SIG-M5 treated with dmso at 0.1 percent for 504 hours (cell line): ENCODE results near the gene KATNAL1.
"Not testable (repeated sequence)": the region's sequence is repeated elsewhere in the genome, so short reads cannot be mapped to it uniquely, and the experiment has no call there.

Experiments used
- DNase-seq: peaks from one replicate; lab custom pipeline; 2025; ENCODE audit not compliant: unreplicated experiment; lab: John Stamatoyannopoulos, UW

Gene KATNAL1

GRCh38 chr13:30295116-30295515 is 12.2 kb downstream of the KATNAL1 start:
- DNase-seq = no peak

DNA sequence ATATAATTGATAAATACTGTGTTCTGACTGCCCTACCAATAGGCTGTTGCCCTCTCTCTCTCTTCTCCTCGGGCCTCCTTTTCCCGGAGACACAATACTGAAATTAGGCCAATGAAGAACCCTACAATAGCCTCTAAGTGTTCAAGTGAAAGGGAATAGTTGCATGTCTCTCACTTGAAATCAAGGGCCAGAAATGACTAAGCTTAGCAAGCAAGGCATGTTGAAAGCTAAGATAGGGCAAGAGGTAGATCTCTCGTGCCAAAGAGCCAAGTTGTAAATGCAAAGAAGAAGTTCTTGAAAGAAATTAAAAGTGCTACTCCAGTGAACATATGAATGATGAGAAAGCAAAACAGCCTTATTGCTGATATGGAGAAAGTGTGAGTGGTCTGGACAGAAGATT is 13.3 kb downstream of the KATNAL1 start:
- no peak for DNase-seq

- no peak for DNase-seq
Measured at GRCh38 chr13:30292325-30292724, 15.0 kb downstream of the KATNAL1 start.

- no peak for DNase-seq
Measured at GRCh38 chr13:30290812-30291436, 16.4 kb downstream of the KATNAL1 start.

DNA sequence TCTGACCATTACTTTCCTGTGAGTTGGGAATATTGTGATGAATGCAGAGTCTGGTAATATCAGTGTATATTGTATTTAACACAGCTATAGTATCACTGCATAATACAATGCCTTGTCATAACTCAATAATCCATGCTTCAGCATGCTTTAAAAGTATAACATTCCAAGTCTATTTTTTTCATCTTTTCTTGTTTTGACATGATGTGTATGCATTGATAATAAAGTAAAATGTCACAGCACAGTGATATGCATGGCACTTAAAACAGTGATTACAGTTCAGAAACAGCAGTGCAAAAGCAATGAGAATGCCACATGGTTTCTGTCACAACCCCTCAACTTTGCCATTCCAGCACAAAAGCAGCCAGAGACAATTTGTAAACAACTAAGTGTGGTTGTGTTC is 17.8 kb downstream of the KATNAL1 start:
- no peak for DNase-seq

GRCh38 chr13:30286059-30286458 is 21.3 kb downstream of the KATNAL1 start:
- not testable (repeated sequence) for DNase-seq

- no peak for DNase-seq
Measured at GRCh38 chr13:30276178-30276577, 31.2 kb downstream of the KATNAL1 start.

- DNase-seq = no peak
Measured at GRCh38 chr13:30274083-30274482, 33.3 kb downstream of the KATNAL1 start.

GRCh38 chr13:30270035-30270434 is 37.3 kb downstream of the KATNAL1 start:
- DNase-seq = not testable (repeated sequence)

- DNase-seq = no peak
Measured at GRCh38 chr13:30268673-30269072, 38.7 kb downstream of the KATNAL1 start.

- DNase-seq = no peak
Measured at GRCh38 chr13:30266756-30267155, 40.6 kb downstream of the KATNAL1 start.

DNA sequence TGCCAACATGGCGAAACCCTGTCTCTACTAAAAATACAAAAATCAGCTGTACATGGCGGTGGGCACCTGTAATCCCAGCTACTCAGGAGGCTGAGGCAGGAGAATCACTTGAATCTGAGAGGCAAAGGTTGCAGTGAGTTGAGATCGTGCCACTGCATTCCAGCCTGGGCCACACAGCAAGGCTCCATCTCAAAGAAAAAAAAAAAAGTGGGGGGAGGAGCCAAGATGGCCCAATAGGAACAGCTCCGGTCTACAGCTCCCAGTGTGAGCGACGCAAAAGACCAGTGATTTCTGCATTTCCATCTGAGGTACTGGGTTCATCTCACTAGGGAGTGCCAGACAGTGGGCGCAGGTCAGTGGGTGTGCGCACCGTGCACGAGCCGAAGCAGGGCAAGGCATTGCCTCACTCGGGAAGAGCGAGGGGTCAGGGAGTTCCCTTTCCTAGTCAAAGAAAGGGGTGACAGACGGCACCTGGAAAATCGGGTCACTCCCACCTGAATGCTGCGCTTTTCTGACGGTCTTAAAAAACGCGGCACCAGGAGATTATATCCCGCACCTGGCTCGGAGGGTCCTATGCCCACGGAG is 48.1 kb downstream of the KATNAL1 start:
- not testable (repeated sequence) for DNase-seq

DNA sequence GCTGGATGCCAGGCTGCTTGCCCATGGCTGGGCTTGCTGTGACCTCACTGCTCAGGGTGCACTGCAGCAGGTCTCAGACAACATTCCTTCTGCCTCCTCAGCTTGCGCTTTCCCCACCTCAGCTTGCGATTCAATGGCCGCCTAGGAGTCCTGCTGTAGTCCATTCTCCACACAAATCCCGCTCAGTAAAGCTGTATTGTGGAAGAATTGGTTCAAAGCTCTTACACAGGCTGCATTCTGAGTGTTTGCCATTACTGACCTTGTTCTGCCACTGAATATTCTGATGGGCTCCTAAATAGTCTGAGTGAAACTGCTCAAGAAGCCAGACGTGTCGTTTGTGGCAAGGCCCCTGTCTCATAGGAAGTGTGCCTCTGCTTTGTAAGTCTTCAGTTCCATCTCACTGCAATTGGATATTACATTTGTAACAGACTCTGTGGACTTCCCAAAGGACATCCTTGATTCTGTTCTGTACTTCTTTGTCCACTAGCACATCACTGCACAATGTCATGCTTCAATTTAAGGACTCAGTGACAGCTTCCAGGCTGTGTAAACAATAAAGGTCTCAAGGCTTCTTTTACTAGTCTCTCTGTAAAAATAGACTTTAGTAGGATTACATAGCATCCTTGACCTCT is 49.8 kb downstream of the KATNAL1 start:
- no peak for DNase-seq

DNA sequence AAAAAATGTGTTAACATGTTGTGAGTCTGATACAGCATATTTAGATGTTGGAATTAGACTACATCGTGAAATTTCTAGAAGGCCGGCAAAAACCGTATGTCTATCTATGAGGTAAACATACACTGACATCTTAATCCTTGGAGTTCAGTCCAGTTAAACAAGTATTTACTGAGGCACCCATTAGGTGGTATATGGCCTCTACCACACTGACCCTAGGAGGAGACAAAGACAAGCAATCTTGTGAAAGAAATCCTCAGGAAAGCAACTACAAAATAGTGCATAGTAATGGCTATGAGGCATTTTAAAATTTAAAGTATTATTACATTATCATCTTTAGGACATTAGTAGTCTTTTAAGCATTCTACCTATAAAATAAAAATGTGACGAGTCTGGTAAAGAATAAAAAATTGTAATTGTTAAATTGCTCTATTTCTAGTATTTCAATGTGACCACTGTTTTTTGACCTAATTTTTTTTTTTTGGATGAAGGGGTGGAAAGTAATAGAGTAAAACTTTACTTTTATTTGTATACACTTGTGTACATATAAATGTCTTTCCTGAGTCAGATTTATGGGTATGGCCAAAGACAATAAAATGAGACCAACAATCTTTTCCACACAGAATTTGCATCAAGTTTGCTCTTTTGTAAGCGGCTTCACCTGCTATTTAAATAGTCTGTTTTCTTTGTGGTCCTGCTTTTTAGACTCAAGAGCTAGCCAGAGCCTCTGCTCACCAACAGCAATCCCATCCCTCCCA is 50.5 kb downstream of the KATNAL1 start:
- DNase-seq = no peak

DNA sequence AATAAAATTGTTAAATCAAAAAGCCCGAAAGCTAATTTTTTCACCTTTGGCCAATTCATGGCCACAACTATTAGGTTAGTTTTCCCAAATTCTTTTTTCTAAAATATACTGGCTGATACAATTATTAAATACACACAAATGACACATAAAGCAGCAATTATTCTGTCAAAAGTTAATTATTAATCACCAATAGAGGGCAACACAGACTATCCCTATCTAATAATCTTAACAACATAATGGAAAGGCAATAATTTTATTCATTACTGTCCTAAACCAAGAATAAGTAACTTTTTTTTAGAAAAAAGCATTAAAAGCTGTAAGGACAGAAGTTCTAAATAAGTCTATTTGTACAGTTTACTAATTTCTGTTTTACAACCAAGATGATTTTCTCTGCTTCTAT is 51.7 kb downstream of the KATNAL1 start:
- no peak for DNase-seq

- no peak for DNase-seq
Measured at GRCh38 chr13:30253830-30254229, 53.5 kb downstream of the KATNAL1 start.

DNA sequence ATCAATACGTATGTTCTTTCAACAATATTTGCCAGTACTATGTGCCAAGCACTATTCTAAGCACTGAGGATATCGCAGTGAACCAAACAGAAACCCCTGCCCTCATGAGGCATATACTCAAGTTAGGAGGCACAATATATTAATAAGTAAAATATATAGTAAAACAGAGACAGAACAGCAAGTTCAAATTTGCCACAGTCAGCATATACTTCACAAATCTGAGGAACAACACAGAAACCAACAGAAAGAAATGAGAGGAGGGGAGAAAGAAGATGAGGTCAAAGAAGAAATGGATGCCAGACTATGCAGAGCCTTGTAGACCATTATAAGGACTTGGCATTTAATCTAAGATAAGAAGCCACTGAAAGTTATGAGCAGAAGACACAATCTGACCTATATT is 59.9 kb downstream of the KATNAL1 start:
- no peak for DNase-seq

DNA sequence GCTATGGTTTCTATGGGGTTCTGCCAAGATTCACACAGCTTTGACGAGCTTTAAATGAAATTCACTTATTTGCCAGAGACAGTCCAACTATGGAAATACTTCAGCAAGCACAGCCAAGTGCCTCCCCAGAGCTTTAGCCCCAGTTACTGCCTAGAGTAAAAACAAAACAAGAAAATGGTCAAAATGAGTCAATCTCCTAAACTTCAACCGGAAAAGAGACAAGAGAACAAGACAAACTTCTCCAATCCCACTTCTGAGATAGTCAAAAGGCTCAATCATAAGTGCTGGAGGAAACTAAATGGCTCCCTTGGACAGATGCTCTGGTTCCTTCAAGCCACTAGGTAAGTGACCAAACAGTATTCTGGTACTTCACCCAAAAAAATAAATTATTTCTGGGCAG is 65.8 kb downstream of the KATNAL1 start:
- DNase-seq = no peak

GRCh38 chr13:30240608-30241007 is 66.7 kb downstream of the KATNAL1 start:
- DNase-seq = no peak

DNA sequence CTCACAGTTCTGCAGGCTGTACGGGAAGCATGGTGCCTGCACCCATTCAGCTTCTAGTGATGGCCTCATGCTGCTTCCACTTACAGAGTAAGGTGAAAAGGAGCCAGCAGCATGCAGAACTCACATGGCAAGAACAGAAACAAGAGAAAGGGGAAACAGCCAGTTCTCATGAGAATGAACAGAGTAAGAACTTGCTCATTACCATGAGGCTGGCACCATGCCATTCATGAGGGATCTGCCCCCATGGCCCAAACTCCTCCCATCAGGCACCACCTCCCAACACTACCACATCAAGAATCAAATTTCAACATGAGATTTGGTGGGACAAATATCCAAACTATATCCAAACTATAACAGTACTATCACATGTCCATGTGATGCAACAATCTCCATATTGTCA is 72.1 kb downstream of the KATNAL1 start:
- no peak for DNase-seq

- DNase-seq = no peak
Measured at GRCh38 chr13:30234619-30235162, 72.7 kb downstream of the KATNAL1 start.

- DNase-seq = no peak
Measured at GRCh38 chr13:30224732-30225131, 82.6 kb downstream of the KATNAL1 start.
